Large intestine (tissue), 12 donors: Measurements from ENCODE around the gene APLP2. TPM values are rescaled to one million over a fixed set of nuclear protein-coding genes. Genes with fewer than 3 reads are reported as not detected.
"Not testable (repeated sequence)": the region's sequence is repeated elsewhere in the genome, so short reads cannot be mapped to it uniquely, and the experiment has no call there.

ENCODE experiments used
- DNase-seq, 2 donors: peaks; one replicate each; pipeline versions ENCODE4 v3.0.0 to v3.0.0-alpha.2; 2013
- H3K27ac ChIP-seq: one replicate; pipeline ENCODE4 v1.5.1; 2013; ENCODE audit warnings: low read length
- H3K27me3 ChIP-seq: 2 replicates; pipeline ENCODE4 v1.6.1; 2013; ENCODE audit warnings: low read length; ENCODE audit not compliant: control insufficient read depth, insufficient read depth
- H3K36me3 ChIP-seq: 2 replicates; pipeline ENCODE4 v1.6.1; 2013; ENCODE audit warnings: low read length; ENCODE audit not compliant: control insufficient read depth, insufficient read depth
- H3K4me1 ChIP-seq: one replicate; pipeline ENCODE4 v1.6.1; 2013; ENCODE audit warnings: low read length; ENCODE audit not compliant: control insufficient read depth, insufficient read depth
- H3K4me3 ChIP-seq: one replicate; pipeline ENCODE4 v1.5.1; 2013; ENCODE audit warnings: low read length
- H3K9me3 ChIP-seq: one replicate; pipeline ENCODE4 v1.6.1; 2013; ENCODE audit warnings: mild to moderate bottlenecking, low read depth, low read length, moderate library complexity; ENCODE audit not compliant: control insufficient read depth
- WGBS: methylation state at CpG from one replicate; pipeline ENCODE4 v1.1.5; 2013; ENCODE audit warnings: low lambda C conversion rate; ENCODE audit not compliant: insufficient coverage; 5-methylcytosine and 5-hydroxymethylcytosine counted together
- long read RNA-seq, 11 donors: transcript quantifications; one replicate each; lab custom pipeline, GENCODE V29; 2026
- polyA plus RNA-seq: library from polyadenylated mRNA; unstranded; fragments of 120-200 nt; gene quantifications from one replicate; pipeline ENCODE4 v1.2.1, GENCODE V29; 2013

The APLP2 gene
- 403 TPM for polyA plus RNA-seq
- long read RNA-seq, donor 1, transcript APLP2-203 (17 exons, 3,270 nt), result minor isoform, 8 of 72 reads
- long read RNA-seq, donor 1, transcript APLP2-215 (3 exons, 1,322 nt), result minor isoform, 5 of 72 reads
- long read RNA-seq, donor 1, transcript APLP2-210 (16 exons, 2,530 nt), result major isoform, 15 of 72 reads
- long read RNA-seq, donor 1, partial matches to known transcripts, result 42 of 72 reads
- long read RNA-seq, donor 1, other reads (novel, unspliced or antisense), result 0 of 72 reads
- long read RNA-seq, donor 2, transcript APLP2-210 (16 exons, 2,530 nt), result major isoform, 34 of 253 reads
- long read RNA-seq, donor 2, transcript APLP2-203 (17 exons, 3,270 nt), result minor isoform, 18 of 253 reads
- long read RNA-seq, donor 2, transcript APLP2-215 (3 exons, 1,322 nt), result minor isoform, 8 of 253 reads
- long read RNA-seq, donor 2, transcript APLP2-207 (2 exons, 1,590 nt), result minor isoform, 8 of 253 reads
- long read RNA-seq, donor 2, partial matches to known transcripts, result 176 of 253 reads
- long read RNA-seq, donor 2, other reads (novel, unspliced or antisense), result 6 of 253 reads
- long read RNA-seq, donor 3, result 0 reads
- long read RNA-seq, donor 4, partial matches to known transcripts, result 15 of 17 reads
- long read RNA-seq, donor 4, other reads (novel, unspliced or antisense), result 0 of 17 reads
- long read RNA-seq, donor 5, transcript APLP2-210 (16 exons, 2,530 nt), result major isoform, 23 of 119 reads
- long read RNA-seq, donor 5, transcript APLP2-215 (3 exons, 1,322 nt), result minor isoform, 11 of 119 reads
- long read RNA-seq, donor 5, transcript APLP2-207 (2 exons, 1,590 nt), result minor isoform, 5 of 119 reads
- long read RNA-seq, donor 5, transcript APLP2-203 (17 exons, 3,270 nt), result minor isoform, 12 of 119 reads
- long read RNA-seq, donor 5, partial matches to known transcripts, result 66 of 119 reads
- long read RNA-seq, donor 5, other reads (novel, unspliced or antisense), result 0 of 119 reads
- long read RNA-seq, donor 6, transcript APLP2-203 (17 exons, 3,270 nt), result minor isoform, 7 of 289 reads
- long read RNA-seq, donor 6, transcript APLP2-215 (3 exons, 1,322 nt), result minor isoform, 6 of 289 reads
- long read RNA-seq, donor 6, transcript APLP2-210 (16 exons, 2,530 nt), result major isoform, 13 of 289 reads
- long read RNA-seq, donor 6, partial matches to known transcripts, result 255 of 289 reads
- long read RNA-seq, donor 6, other reads (novel, unspliced or antisense), result 0 of 289 reads
- long read RNA-seq, donor 7, transcript APLP2-203 (17 exons, 3,270 nt), result major isoform, 6 of 187 reads
- long read RNA-seq, donor 7, transcript APLP2-210 (16 exons, 2,530 nt), result major isoform, 6 of 187 reads
- long read RNA-seq, donor 7, partial matches to known transcripts, result 170 of 187 reads
- long read RNA-seq, donor 7, other reads (novel, unspliced or antisense), result 0 of 187 reads
- long read RNA-seq, donor 8, transcript APLP2-210 (16 exons, 2,530 nt), result major isoform, 21 of 436 reads
- long read RNA-seq, donor 8, transcript APLP2-203 (17 exons, 3,270 nt), result minor isoform, 9 of 436 reads
- long read RNA-seq, donor 8, transcript APLP2-215 (3 exons, 1,322 nt), result minor isoform, 7 of 436 reads
- long read RNA-seq, donor 8, partial matches to known transcripts, result 393 of 436 reads
- long read RNA-seq, donor 8, other reads (novel, unspliced or antisense), result 0 of 436 reads
- long read RNA-seq, donor 9, transcript APLP2-210 (16 exons, 2,530 nt), result major isoform, 8 of 247 reads
- long read RNA-seq, donor 9, transcript APLP2-203 (17 exons, 3,270 nt), result major isoform, 8 of 247 reads
- long read RNA-seq, donor 9, partial matches to known transcripts, result 225 of 247 reads
- long read RNA-seq, donor 9, other reads (novel, unspliced or antisense), result 0 of 247 reads
- long read RNA-seq, donor 10, transcript APLP2-215 (3 exons, 1,322 nt), result minor isoform, 7 of 293 reads
- long read RNA-seq, donor 10, transcript APLP2-203 (17 exons, 3,270 nt), result minor isoform, 17 of 293 reads
- long read RNA-seq, donor 10, transcript APLP2-207 (2 exons, 1,590 nt), result minor isoform, 9 of 293 reads
- long read RNA-seq, donor 10, transcript APLP2-210 (16 exons, 2,530 nt), result major isoform, 38 of 293 reads
- long read RNA-seq, donor 10, partial matches to known transcripts, result 219 of 293 reads
- long read RNA-seq, donor 10, other reads (novel, unspliced or antisense), result 0 of 293 reads
- long read RNA-seq, donor 11, transcript APLP2-210 (16 exons, 2,530 nt), result major isoform, 13 of 153 reads
- long read RNA-seq, donor 11, transcript APLP2-215 (3 exons, 1,322 nt), result minor isoform, 6 of 153 reads
- long read RNA-seq, donor 11, transcript APLP2-203 (17 exons, 3,270 nt), result minor isoform, 8 of 153 reads
- long read RNA-seq, donor 11, partial matches to known transcripts, result 121 of 153 reads
- long read RNA-seq, donor 11, other reads (novel, unspliced or antisense), result 0 of 153 reads

DNA sequence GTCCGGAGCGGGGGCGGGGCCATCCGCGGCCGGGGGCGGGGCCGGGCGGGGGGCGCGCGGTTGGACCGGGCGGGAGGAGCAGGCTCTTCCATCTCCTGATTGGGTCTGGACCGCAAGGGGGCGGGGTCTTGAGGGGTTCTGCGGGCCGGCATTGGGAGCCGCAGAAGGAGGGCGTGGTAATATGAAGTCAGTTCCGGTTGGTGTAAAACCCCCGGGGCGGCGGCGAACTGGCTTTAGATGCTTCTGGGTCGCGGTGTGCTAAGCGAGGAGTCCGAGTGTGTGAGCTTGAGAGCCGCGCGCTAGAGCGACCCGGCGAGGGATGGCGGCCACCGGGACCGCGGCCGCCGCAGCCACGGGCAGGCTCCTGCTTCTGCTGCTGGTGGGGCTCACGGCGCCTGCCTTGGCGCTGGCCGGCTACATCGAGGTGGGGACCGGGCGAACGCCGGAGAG, at the start of gene APLP2:
Gene APLP2, plus strand, starts transcription at position 236 of the 450 bp plus-strand sequence. Its CDS starts 84 bp downstream, at position 320.
- no peaks in the 10 kb centered on the region for H3K36me3 ChIP-seq
- peak within 1 kb of the TSS; percentile 91 for H3K27ac ChIP-seq
- H3K4me1 ChIP-seq, result peaks cover 12% of the 10 kb centered on the region
- no peaks in the 10 kb centered on the region for H3K27me3 ChIP-seq
- WGBS, result no CpG with 5 or more reads among the region's 51 CpGs
- peak; percentile 98 to 99 for DNase-seq
- H3K4me3 ChIP-seq, result peak within 1 kb of the TSS; percentile 84
- H3K9me3 ChIP-seq, result no peaks in the 10 kb centered on the region

DNA sequence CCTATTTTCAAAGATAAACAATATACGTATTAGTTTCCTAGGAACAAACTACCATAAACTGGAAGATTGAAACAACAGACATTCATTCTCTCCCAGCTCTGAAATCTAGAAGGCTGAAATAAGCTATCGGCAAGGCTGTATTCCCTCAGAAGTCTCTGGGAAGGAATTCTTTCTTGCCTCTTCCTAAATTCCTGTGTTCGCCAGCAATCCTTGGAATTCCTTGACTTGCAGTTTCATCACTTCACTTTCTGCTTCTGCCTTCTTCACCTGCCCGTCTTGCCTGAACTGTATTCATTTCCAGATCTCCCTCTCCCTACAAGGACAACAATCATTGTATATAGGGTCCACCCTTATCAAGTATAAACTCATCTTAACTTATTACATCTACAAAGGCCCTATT, 49.4 kb upstream of the APLP2 start:
- H3K4me1 ChIP-seq, result no peaks in the 10 kb centered on the region
- no peaks in the 10 kb centered on the region for H3K36me3 ChIP-seq
- no peak overlapping the region for H3K27ac ChIP-seq
- H3K9me3 ChIP-seq, result peaks cover 3% of the 10 kb centered on the region
- no peaks in the 10 kb centered on the region for H3K27me3 ChIP-seq
- no peak for DNase-seq
- no CpG with 5 or more reads among the region's 4 CpGs for WGBS
- H3K4me3 ChIP-seq, result no peak overlapping the region

DNA sequence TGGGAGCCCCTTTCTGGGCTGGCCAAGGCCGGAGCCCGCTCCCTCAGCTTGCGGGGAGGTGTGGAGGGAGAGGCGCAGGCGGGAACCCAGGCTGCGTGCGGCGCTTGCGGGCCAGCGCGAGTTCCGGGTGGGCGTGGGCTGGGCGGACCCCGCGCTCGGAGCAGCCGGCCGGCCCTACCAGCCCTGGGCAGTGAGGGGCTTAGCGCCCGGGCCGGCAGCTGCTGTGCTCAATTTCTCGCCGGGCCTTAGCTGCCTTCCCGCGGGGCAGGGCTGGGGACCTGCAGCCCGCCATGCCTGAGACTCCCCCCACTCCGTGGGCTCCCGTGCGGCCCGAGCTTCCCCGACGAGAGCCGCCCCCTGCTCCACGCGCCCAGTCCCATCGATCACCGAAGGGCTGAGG, 48.1 kb upstream of the APLP2 start:
- H3K36me3 ChIP-seq, H3K27me3 ChIP-seq, H3K9me3 ChIP-seq, H3K4me3 ChIP-seq, H3K4me1 ChIP-seq, DNase-seq, H3K27ac ChIP-seq: not testable (repeated sequence)
- WGBS, result no CpG with 5 or more reads among the region's 38 CpGs

DNA sequence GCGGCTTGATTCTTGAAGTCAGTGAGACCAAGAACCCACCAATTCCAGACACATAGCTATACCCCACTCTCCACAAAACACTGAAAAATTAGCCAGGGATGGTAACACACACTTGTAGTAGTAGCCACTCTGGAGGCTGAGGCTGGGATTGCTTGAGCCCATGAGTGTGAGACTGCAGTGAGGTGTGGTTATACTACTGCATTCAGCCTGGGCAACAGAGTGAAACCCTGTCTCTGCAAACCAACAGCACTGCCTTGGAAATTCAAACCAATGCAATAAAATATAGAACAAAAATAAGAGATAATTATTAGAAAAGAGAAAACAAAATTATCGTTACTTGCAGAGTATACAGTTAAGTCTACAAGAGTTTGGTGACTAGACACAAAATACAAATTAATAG, 46.9 kb upstream of the APLP2 start:
- Histone ChIP-seq H3K4me3 (no peak overlapping the region), H3K27ac (no peak overlapping the region), H3K36me3 (no peaks in the 10 kb centered on the region), H3K4me1 (no peaks in the 10 kb centered on the region), H3K9me3 (peaks cover 3% of the 10 kb centered on the region), H3K27me3 (no peaks in the 10 kb centered on the region)
- DNase-seq, result no peak
- WGBS, result 100% methylated on average over 1 of the region's 2 CpGs

DNA sequence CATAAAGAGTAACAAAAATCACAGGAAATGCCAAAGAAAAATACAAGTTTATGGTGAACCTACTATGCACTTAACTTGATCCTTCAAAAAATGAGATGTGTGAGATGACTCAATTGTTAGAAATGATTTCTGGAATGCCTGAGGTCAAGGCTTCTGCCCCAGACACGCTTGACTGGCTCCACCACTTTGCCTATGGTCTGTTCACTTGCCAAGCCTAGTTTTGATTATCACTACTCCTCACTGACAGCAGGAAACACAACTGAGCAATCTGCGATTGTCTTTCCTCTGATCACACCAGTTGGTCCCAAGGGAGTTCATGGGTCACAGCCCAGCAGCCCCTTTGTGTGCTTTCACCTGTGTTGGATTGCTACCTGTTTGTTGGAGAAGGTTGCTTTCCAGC, 46.5 kb upstream of the APLP2 start:
- no CpG with 5 or more reads among the region's 2 CpGs for WGBS

DNA sequence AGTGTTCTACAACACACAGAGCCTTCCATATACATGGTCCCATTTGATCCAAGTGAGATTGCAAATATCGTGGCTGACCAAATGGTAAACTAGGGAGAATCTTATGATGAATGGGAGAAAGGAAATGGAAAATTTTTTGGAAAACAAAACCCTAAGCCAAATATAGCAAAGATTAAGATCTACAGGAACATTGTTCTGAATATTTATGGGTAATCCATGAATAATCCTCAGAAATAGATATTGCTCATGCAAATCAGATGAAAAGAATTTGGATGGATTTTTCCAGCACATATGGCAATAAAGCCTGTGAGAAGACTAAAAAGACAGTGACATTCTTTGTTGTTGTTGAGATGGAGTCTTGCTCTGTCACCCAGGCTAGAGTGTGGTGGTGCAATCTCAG, 45.3 kb upstream of the APLP2 start:
- Histone ChIP-seq H3K4me3 (no peak overlapping the region), H3K9me3 (peaks cover 3% of the 10 kb centered on the region), H3K27ac (no peak overlapping the region), H3K36me3 (no peaks in the 10 kb centered on the region), H3K4me1 (no peaks in the 10 kb centered on the region), H3K27me3 (no peaks in the 10 kb centered on the region)
- DNase-seq, result no peak
- 100% methylated on average over 1 of the region's 1 CpG for WGBS

More for the DNA sequence above, 46.5 kb upstream of the APLP2 start:
- H3K4me3 ChIP-seq, result no peak overlapping the region
- H3K4me1 ChIP-seq, result no peaks in the 10 kb centered on the region
- no peaks in the 10 kb centered on the region for H3K27me3 ChIP-seq
- no peak for DNase-seq
- peaks cover 3% of the 10 kb centered on the region for H3K9me3 ChIP-seq
- H3K36me3 ChIP-seq, result no peaks in the 10 kb centered on the region
- H3K27ac ChIP-seq, result no peak overlapping the region

DNA sequence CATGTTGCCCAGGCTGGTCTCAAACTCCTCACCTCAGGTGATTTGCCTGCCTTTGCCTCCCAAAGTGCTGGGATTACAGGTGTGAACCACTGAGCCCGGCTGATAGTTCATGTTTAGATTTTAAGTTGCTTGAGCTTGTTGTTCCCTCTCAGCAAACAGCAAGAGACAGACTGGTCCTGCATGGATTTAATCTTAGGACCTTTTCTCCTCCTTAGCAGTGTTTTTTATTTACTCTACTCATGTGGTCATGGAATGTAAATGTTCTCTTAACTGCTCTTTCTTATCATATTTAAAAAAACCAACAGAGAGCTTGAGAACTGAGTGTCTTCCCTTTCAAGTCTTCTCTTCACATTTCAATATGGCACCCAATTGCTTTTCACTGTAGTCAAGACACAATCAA, 44.3 kb upstream of the APLP2 start:
- WGBS, result no CpG with 5 or more reads among the region's 1 CpG
- Histone ChIP-seq H3K36me3 (no peaks in the 10 kb centered on the region), H3K9me3 (peaks cover 3% of the 10 kb centered on the region), H3K4me3 (no peak overlapping the region), H3K4me1 (no peaks in the 10 kb centered on the region), H3K27ac (no peak overlapping the region), H3K27me3 (no peaks in the 10 kb centered on the region)
- DNase-seq, result no peak

DNA sequence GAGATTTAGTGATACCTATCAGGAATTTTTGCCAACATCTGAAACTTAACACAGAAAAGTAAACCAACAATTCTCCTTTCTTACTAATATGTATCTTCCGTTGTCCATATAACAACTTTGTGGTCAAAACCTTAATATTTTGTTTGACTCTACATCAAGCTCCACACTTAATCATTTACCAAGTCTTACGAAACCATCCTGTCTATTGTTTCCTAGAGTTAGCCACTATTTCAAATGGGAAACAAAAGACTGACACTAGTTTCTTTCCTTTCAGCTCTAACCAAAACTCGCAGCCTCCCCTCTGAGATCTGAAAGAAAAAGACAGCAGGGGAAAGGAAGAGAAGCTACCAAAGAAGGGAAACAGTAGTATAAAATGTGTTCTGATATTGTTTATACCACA, 40.6 kb upstream of the APLP2 start:
- DNase-seq, result no peak
- Histone ChIP-seq H3K9me3 (peaks cover 3% of the 10 kb centered on the region), H3K27me3 (no peaks in the 10 kb centered on the region), H3K27ac (no peak overlapping the region), H3K36me3 (no peaks in the 10 kb centered on the region), H3K4me1 (no peaks in the 10 kb centered on the region), H3K4me3 (no peak overlapping the region)
- no CpG with 5 or more reads among the region's 3 CpGs for WGBS
